ENCODE measurements around the gene SYNGR3. TPM values are rescaled to one million over a fixed set of nuclear protein-coding genes. Genes with fewer than 3 reads are reported as not detected.
"Not testable (repeated sequence)": the region's sequence is repeated elsewhere in the genome, so short reads cannot be mapped to it uniquely, and the experiment has no call there.

The SYNGR3 gene
- total RNA-seq, 1 experiment from 2014 or later = 4.3 TPM

- ChIA-PET CTCF (no interaction called here), POLR2A (ENCODE audit: unreplicated experiment) (no interaction called here)
- Histone ChIP-seq H2AFZ (no peak overlapping the region), H3K27me3 (ENCODE audit: insufficient read depth, low read depth) (no peaks in the 10 kb centered on the region), H3K27ac (0 out of 2 replicates have a peak overlapping the region, but pooled peaks have one; percentile 94), H3F3A (ENCODE audit: insufficient read depth, low read depth) (peaks cover 47% of the 10 kb centered on the region), H3K4me2 (peak overlapping the region; percentile 92), H3K4me1 (replicated peaks; ENCODE audit: insufficient read depth) (peaks cover 16% of the 10 kb centered on the region), H3K4me3 (peak overlapping the region; percentile 39; the same call in 1 of the 2 replicates), H3K9me3 (ENCODE audit: insufficient read depth, low read depth) (no peaks in the 10 kb centered on the region), H4K20me1 (ENCODE audit: insufficient read depth) (peaks cover 37% of the 10 kb centered on the region), H3K36me3 (ENCODE audit: low read depth) (peaks cover 22% of the 10 kb centered on the region), H3K9me2 (ENCODE audit: insufficient read depth) (no peaks in the 10 kb centered on the region), H3K79me2 (ENCODE audit: low read depth) (peaks cover 66% of the 10 kb centered on the region)
- no peak for DNase-seq
- TF ChIP-seq, protein P1, sequence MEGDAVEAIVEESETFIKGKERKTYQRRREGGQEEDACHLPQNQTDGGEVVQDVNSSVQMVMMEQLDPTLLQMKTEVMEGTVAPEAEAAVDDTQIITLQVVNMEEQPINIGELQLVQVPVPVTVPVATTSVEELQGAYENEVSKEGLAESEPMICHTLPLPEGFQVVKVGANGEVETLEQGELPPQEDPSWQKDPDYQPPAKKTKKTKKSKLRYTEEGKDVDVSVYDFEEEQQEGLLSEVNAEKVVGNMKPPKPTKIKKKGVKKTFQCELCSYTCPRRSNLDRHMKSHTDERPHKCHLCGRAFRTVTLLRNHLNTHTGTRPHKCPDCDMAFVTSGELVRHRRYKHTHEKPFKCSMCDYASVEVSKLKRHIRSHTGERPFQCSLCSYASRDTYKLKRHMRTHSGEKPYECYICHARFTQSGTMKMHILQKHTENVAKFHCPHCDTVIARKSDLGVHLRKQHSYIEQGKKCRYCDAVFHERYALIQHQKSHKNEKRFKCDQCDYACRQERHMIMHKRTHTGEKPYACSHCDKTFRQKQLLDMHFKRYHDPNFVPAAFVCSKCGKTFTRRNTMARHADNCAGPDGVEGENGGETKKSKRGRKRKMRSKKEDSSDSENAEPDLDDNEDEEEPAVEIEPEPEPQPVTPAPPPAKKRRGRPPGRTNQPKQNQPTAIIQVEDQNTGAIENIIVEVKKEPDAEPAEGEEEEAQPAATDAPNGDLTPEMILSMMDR (conservative IDR thresholded peaks at IDR 0.05) = no peak
- no peak for TF ChIP-seq EZH2 (IDR thresholded peaks at IDR 0.05; ENCODE audit: low read depth)
- intact Hi-C loops (cut with micrococcal nuclease; ENCODE audit: unreplicated experiment) = loop anchor here (5.0 kb wide), 1 partner anchor 189 kb away; the partner anchor contains the start of genes EME2, MRPS34 and NME3
- BruUV-seq (replicated peaks) = no TSS peak
Observed at GRCh38 chr16:1961651-1962067, 28.1 kb upstream of the SYNGR3 start.

DNA sequence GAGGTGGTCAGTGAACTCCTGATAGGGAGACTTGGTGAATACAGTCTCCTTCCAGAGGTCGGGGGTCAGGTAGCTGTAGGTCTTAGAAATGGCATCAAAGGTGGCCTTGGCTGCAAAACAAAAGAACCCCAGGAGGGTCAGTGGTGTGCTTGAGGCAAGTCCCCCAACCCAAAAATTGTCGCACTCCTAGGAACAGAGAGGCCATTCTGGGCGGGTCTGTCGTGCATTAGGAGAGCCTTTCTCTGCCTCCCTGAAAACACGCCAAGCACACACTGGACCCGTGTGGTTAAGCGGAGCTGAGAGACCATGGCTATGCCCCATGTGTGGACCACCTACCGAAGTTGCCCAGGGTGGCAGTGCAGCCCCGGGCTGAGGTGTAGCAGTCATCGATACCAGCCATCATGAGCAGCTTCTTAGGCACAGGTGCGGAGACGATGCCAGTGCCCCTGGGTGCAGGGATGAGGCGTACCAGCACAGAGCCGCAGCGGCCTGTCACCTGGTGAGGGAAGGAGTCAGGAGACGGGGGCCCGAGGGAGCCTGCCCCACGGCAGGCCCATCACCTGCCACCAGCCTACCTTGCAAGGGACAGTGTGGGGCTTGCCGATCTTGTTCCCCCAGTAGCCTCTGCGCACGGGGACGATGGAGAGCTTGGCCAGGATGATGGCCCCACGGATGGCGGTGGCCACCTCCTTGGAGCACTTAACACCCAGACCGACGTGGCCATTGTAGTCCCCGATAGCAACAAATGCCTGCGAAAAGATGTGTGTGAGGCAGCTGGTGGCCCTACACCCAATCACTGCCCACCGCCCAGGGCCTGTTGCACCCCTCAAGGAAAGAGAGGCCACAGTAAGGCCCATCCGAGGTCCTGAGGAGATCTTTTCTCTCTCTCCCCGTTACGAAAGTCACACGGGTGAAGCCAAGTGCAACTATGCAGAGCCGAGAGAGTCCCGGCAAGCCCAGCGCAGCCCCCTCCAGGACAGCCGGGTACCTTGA is 27.3 kb upstream of the SYNGR3 start:
- H2AFZ ChIP-seq; DNase-seq; POLR2A ChIA-PET (ENCODE audit: unreplicated experiment); BruUV-seq (replicated peaks); H3K9me3 ChIP-seq (ENCODE audit: insufficient read depth, low read depth); CTCF ChIA-PET; H3K27me3 ChIP-seq (ENCODE audit: insufficient read depth, low read depth); H3K9me2 ChIP-seq (ENCODE audit: insufficient read depth): not testable (repeated sequence)
- Histone ChIP-seq H3K36me3 (ENCODE audit: low read depth) (peaks cover 22% of the 10 kb centered on the region), H3F3A (ENCODE audit: insufficient read depth, low read depth) (peaks cover 47% of the 10 kb centered on the region), H3K4me2 (peak overlapping the region; percentile 92), H4K20me1 (ENCODE audit: insufficient read depth) (peaks cover 37% of the 10 kb centered on the region), H3K4me3 (peak overlapping the region; percentile 83), H3K79me2 (ENCODE audit: low read depth) (peaks cover 69% of the 10 kb centered on the region), H3K27ac (peak overlapping the region; percentile 94), H3K4me1 (replicated peaks; ENCODE audit: insufficient read depth) (peaks cover 16% of the 10 kb centered on the region)
- intact Hi-C loops (cut with micrococcal nuclease; ENCODE audit: unreplicated experiment) = loop anchor here (5.0 kb wide), 1 partner anchor 190 kb away; the partner anchor contains the start of genes EME2, MRPS34 and NME3

- BruUV-seq (replicated peaks) = TSS peak; percentile 60
- no peak for DNase-seq
- ChIA-PET POLR2A (ENCODE audit: unreplicated experiment) (interaction anchor here (0.5 to 1.0 kb wide), 15 partner anchors 16 to 911 kb away, joined by 3 to 30 read pairs (median 7); partner anchors contain the start of genes MSRB1, NHERF2 and TRAF7), CTCF (no interaction called here)
- no peaks in the 10 kb centered on the region for H3K27me3 ChIP-seq (ENCODE audit: insufficient read depth, low read depth)
- H4K20me1 ChIP-seq (ENCODE audit: insufficient read depth) = peaks cover 37% of the 10 kb centered on the region
- H3K4me1 ChIP-seq (replicated peaks; ENCODE audit: insufficient read depth) = peaks cover 13% of the 10 kb centered on the region
- H3F3A ChIP-seq (ENCODE audit: insufficient read depth, low read depth) = peaks cover 47% of the 10 kb centered on the region
- H3K79me2 ChIP-seq (ENCODE audit: low read depth) = peaks cover 69% of the 10 kb centered on the region
- no peak overlapping the region for H2AFZ ChIP-seq
- no peaks in the 10 kb centered on the region for H3K9me2 ChIP-seq (ENCODE audit: insufficient read depth)
- H3K36me3 ChIP-seq (ENCODE audit: low read depth) = peaks cover 22% of the 10 kb centered on the region
- peak overlapping the region; percentile 83 for H3K4me3 ChIP-seq
- peak overlapping the region; percentile 92 for H3K4me2 ChIP-seq
- H3K9me3 ChIP-seq (ENCODE audit: insufficient read depth, low read depth) = no peaks in the 10 kb centered on the region
- intact Hi-C loops (cut with micrococcal nuclease; ENCODE audit: unreplicated experiment) = loop anchor here (5.0 kb wide), 1 partner anchor 192 kb away; the partner anchor contains the start of genes EME2, MRPS34 and NME3
- no peak for TF ChIP-seq EZH2 (IDR thresholded peaks at IDR 0.05; ENCODE audit: low read depth)
- TF ChIP-seq, protein P1 (conservative IDR thresholded peaks at IDR 0.05) = no peak
- H3K27ac ChIP-seq = peak overlapping the region; percentile 94
Observed at GRCh38 chr16:1963806-1964505, 25.8 kb upstream of the SYNGR3 start.

All from PC-9 (cell line).